ENCODE measurements around the gene IPO9. TPM values are rescaled to one million over a fixed set of nuclear protein-coding genes. Genes with fewer than 3 reads are reported as not detected.

The IPO9 gene
- total RNA-seq, 1 donor from 2014 or later = 10.3 TPM

DNA sequence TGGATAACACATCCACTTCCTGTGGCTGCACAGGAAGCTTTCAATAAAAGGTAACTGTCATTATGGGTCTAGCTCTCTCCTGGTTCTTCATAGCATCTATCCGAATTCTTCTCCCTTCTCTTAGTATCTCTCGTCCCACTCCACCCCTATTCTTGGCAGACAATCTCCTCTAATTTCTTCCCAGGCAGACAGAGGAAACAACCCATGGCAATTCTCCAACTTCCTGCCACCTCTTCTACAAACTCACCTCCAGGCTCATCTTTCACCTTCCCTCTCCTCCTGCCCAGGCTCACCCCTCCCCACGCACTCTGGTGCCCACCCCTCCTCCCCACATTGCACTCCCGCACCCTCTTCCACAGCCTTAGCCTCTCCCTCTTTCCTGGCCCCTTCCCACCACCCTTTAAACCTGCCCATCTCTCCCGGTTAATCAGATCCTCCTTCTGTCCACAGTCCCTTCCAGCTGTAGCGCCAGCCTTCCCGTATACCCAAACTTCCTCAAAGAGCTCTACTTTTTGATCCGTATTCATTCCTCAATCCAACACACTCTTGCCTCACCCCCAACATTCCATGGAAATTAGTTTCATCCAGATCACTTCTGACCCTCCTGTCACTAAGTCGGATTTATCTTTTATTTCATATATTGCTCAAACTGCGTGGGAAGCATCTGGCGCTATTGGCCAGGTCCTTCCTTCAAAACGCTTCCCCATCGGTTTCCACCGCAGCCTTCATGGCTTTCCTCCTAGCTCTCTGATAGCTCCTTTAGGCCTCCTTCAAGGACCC, 85.7 kb downstream of the IPO9 start:
- no peak for FAIRE-seq
- no peaks in the 10 kb centered on the region for H3K27me3 ChIP-seq (ENCODE audit: control insufficient read depth, insufficient read depth, low read length)
- H3K4me3 ChIP-seq (ENCODE audit: low read depth, low read length) = no peak overlapping the region
- TF ChIP-seq, protein P1, sequence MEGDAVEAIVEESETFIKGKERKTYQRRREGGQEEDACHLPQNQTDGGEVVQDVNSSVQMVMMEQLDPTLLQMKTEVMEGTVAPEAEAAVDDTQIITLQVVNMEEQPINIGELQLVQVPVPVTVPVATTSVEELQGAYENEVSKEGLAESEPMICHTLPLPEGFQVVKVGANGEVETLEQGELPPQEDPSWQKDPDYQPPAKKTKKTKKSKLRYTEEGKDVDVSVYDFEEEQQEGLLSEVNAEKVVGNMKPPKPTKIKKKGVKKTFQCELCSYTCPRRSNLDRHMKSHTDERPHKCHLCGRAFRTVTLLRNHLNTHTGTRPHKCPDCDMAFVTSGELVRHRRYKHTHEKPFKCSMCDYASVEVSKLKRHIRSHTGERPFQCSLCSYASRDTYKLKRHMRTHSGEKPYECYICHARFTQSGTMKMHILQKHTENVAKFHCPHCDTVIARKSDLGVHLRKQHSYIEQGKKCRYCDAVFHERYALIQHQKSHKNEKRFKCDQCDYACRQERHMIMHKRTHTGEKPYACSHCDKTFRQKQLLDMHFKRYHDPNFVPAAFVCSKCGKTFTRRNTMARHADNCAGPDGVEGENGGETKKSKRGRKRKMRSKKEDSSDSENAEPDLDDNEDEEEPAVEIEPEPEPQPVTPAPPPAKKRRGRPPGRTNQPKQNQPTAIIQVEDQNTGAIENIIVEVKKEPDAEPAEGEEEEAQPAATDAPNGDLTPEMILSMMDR (IDR thresholded peaks at IDR 0.05; ENCODE audit: insufficient read depth, low read length, severe bottlenecking) = no peak
- no peak for DNase-seq (ENCODE audit: low read depth)
- H3K36me3 ChIP-seq (ENCODE audit: control insufficient read depth, insufficient read depth, low read length) = no peaks in the 10 kb centered on the region

DNA sequence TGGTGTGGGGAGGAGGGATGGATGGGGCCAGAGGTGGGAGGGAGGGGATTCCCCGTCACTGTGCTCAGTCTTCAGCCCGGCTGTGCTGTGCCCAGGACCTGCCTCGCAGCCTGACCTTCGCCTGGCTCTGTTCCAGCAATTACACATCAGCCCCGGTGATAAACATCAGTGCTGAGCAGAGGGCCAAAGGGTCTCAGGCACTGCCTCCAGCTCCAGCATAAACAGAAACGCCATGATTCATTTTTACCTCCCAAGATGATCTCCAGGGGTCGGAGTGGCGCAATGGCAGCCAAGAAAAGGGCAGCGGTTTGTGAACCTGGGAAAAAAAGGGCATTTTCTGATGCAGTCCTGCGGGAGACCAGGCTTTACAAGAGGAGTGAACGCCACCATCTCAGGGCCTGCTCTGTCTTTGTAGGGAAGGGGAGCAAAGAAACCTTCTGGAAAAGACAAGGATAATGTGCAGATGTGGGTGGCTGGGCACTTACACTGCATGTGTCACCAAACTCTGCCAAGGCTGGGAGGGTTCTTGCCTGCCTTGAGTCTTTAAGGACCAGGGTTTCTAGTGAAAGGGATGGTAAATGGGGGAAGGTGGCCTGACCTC, 87.8 kb downstream of the IPO9 start:
- no peaks in the 10 kb centered on the region for H3K27me3 ChIP-seq (ENCODE audit: control insufficient read depth, insufficient read depth, low read length)
- TF ChIP-seq, protein P1 (IDR thresholded peaks at IDR 0.05; ENCODE audit: insufficient read depth, low read length, severe bottlenecking) = no peak
- H3K36me3 ChIP-seq (ENCODE audit: control insufficient read depth, insufficient read depth, low read length) = no peaks in the 10 kb centered on the region
- DNase-seq (ENCODE audit: low read depth) (peak; percentile 35), FAIRE-seq (no peak)
- no peak overlapping the region for H3K4me3 ChIP-seq (ENCODE audit: low read depth, low read length)

DNA sequence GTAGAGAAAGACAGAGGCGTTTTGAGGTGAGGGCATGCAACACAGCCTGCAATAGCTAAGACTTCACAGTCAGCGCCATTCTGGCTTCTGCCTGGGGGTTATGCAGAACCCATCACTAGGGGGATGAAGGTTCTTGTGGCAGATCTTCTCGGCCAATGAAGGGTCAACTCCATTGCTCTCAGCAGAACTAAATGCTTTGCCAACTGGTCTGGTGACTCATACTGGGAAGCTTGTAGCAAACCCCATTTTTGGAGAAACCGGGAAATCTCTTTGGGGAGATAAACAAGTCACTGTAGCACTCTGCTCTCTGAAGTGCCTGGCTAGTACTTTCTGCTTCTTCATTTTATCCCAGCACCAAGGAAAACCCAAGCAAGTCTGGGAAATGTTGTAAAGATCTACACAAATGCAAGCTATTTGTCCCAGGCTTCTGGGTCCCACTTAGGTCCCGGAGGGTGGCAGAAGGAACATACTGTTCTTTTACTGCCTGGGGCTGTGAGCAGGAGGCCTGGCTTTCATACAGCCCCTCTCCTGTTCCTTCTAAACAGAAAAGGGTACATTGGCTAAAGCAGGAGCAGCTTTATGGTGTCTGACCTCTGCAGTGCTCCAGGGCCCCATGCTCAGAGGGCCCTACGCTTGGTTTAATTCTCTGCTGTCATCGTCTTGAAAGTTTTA, 88.5 kb downstream of the IPO9 start:
- no peaks in the 10 kb centered on the region for H3K27me3 ChIP-seq (ENCODE audit: control insufficient read depth, insufficient read depth, low read length)
- H3K36me3 ChIP-seq (ENCODE audit: control insufficient read depth, insufficient read depth, low read length) = no peaks in the 10 kb centered on the region
- no peak overlapping the region for H3K4me3 ChIP-seq (ENCODE audit: low read depth, low read length)
- TF ChIP-seq, protein P1 (IDR thresholded peaks at IDR 0.05; ENCODE audit: insufficient read depth, low read length, severe bottlenecking) = no peak
- DNase-seq (ENCODE audit: low read depth) (peak; percentile 35), FAIRE-seq (no peak)

DNA sequence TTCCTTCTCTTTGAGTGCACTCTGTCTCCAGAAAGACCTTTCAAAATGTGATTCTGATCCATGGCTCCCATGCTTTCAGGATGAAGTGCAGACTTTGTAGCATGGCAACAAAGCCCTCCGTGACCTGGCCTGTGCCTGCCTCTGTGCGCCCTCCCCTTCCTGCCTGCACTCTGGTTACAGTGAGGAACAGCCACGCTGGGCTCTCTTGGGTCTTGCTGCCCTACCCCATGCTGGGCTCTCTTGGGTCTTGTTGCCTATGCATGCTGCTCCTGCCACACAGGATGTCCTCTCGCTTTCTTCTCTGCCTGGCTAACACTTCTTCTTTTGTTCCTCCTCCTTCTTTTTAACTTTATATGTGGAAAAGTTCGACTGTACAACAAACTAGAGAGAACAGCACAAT, 89.4 kb downstream of the IPO9 start:
- no peak for DNase-seq (ENCODE audit: low read depth)
- TF ChIP-seq, protein P1 (IDR thresholded peaks at IDR 0.05; ENCODE audit: insufficient read depth, low read length, severe bottlenecking) = no peak
- Histone ChIP-seq H3K27me3 (ENCODE audit: control insufficient read depth, insufficient read depth, low read length) (no peaks in the 10 kb centered on the region), H3K4me3 (ENCODE audit: low read depth, low read length) (no peak overlapping the region), H3K36me3 (ENCODE audit: control insufficient read depth, insufficient read depth, low read length) (no peaks in the 10 kb centered on the region)
- no peak for FAIRE-seq

DNA sequence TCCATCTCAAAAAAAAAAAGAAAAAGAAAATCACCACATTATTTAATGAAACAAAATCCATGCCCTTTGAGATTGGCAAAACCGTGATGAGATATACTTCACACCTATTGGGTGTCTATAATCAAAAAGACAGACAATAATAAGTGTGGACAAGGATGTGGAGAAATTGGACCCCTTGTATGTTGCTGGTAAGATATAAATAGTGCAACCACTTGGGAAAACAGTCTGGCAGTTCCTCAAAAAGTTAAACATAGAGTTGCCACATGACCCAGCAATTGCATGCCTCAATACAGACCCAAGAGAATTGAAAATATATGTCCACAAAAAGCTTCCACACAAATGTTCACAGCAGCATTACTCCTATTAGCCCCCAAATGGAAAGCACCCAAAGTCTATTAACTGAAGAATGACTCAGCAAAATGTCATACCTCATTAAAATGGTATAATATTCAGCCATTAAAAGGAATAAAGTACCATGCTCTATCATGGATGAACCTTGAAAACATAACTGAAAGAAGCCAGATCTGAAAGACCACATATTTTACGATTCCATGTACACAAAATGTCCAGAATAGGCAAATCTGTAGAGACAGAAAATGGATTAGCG, 93.1 kb downstream of the IPO9 start:
- TF ChIP-seq, protein P1 (IDR thresholded peaks at IDR 0.05; ENCODE audit: insufficient read depth, low read length, severe bottlenecking) = no peak
- Histone ChIP-seq H3K4me3 (ENCODE audit: low read depth, low read length) (no peak overlapping the region), H3K27me3 (ENCODE audit: control insufficient read depth, insufficient read depth, low read length) (no peaks in the 10 kb centered on the region), H3K36me3 (ENCODE audit: control insufficient read depth, insufficient read depth, low read length) (no peaks in the 10 kb centered on the region)
- FAIRE-seq = no peak
- no peak for DNase-seq (ENCODE audit: low read depth)

Measured in bronchial epithelial cell (primary cell).